ENCODE measurements around the gene MDN1.
"Not testable (repeated sequence)": the region's sequence is repeated elsewhere in the genome, so short reads cannot be mapped to it uniquely, and the experiment has no call there.

MDN1 gene

DNA sequence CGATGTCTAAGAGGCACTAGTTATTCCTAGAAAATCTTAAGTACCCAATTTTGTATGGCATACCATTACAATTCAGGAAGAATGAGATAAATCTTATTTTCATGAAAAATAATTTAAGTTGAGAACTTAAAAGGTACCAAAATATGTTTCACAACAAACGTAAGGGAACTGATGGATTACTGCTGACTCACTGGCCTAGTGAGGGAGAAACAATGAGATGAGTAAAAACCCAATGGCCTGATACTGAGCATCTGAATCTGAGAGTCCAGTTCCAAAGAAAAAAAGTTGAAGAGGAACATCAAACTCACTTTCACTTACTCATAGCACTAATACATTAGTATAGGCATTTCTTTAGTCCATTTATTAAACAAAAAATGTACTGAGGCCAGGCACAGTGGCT lies 56.0 kb downstream of the MDN1 start:
- peak; percentile 79 for DNase-seq (ENCODE audit: low read depth)

DNA sequence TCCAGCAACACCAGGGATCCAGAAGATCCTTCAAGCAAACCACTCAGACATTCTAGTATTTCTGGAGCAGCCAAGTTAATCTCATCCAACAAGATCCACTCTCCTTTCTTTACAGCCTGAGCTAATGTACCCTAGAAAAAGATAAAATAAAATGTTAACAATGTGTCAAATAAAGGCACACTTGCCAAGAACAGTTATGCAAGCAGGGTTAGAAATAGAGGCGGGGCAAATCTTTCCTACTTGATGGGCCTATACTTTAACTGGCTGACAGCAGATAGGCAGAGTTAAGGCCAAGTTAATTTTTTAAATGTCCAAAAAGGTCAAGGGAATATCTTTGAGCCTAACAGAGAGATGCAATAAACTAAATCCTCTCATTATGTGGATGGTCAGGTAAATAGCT lies 60.8 kb downstream of the MDN1 start:
- DNase-seq (ENCODE audit: low read depth): no peak

DNA sequence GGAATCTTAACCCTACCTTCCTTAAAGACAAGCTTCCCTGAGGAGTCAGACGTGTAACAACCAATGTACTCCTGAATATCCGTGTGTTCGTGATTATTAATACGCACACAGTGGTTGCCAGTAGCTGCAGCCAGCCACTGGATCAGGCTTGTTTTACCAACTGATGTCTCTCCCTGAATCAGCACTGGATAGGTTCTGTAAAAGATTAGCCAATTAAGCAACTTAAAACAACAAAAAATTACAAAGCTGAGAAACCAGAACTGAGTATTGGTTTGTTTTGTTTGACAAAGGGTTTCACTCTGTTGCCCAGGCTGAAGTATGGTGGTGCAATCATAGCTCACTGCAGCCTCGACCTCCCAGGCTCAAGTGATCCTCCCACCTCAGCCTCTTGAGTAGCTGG lies 69.3 kb downstream of the MDN1 start:
- DNase-seq (ENCODE audit: low read depth): no peak

DNA sequence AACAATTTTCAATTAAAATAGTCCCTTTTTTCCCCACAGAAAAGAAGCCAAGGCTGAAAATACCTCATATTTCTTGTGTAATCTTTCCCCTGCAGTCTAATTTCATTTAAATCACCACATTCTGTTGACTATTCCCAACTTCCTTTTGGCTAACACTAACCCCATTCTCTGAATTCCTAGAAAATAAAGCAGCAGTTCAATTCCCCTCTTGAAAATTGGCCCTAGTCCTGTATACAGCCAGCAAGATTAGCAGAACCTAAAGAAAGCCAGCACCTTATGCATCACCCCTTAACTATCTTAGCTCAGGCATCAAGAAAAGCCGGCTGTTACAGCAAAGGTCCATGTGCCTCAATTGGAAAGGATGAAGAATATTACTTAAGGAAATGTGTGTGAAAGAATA lies 69.7 kb downstream of the MDN1 start:
- DNase-seq (ENCODE audit: low read depth): peak; percentile 10

DNA sequence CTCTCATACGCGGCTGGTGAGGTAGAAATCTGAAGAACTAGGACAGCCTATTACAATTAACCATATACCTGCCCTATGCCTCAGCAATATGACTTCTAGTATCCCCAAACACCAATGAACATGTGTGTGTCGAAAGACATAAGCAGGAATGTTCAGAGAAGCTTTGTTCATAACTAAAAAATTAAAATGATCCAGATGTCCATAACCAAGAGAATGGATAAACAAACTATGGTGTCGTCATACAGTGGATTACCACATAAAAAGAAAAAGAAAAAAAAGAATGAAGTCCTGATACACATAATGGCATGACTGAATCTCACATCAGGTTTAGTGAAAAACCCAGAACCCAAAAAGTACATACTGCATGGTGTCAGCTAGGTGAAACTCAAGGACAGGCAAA lies 73.9 kb downstream of the MDN1 start:
- peak; percentile 68 for DNase-seq (ENCODE audit: low read depth)

DNA sequence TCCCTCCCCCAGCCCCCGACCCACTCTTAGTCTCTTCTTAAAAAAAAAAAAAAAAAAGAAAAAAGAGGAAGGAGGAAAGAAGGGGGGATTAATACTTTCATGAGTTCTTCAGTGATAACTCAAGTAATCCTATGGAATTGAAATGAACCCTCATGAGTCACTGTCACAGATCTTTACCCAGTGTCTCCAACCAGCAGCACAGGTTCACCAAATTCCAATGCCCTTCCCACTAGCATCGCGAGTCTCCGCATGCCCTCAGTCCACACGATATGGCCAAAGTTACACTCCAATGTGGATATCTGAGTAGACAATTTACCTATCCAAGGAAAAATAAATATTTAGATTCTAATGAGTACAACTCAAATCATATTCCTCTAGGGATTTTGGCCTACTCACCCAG lies 74.5 kb downstream of the MDN1 start:
- DNase-seq (ENCODE audit: low read depth): no peak

DNA sequence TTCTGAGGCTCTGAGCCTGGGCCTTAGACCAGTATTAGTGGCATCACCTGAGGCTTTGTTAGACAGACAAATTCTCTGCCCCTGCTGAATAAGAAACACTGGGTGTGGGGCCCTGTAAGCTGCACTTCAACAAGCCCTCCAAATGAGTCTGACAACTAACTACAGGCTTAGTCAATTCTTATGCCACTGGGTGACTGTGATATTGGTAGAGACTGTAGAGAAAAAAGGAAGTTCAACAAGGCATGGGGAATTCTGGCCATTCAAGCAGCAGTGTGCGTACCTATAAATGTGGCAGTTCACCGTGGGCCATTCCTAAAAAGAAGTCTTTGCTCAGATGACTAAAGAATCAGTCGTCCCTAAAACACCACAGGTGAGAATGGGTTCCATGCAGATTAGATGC lies 82.7 kb downstream of the MDN1 start:
- no peak for DNase-seq (ENCODE audit: low read depth)

DNA sequence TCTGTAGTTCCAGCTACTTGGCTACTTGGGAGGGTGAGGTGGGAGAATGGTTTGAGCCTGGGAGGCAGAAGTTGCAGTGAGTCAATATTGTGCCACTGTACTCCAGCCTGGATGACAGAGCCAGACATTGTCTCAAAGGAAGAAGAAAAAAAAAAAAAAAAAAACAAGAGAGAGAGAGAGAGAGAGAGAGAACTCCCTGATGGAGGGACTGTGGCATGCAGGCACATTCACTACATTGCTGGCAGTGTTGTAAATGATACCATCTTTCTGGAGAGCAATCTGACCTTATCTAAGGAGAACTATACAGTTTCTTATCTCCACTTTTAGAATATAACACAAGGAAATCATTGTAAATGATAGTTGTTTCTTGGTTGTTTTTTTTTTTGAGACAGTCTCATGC lies 85.1 kb downstream of the MDN1 start:
- DNase-seq (ENCODE audit: low read depth): peak; percentile 46

DNA sequence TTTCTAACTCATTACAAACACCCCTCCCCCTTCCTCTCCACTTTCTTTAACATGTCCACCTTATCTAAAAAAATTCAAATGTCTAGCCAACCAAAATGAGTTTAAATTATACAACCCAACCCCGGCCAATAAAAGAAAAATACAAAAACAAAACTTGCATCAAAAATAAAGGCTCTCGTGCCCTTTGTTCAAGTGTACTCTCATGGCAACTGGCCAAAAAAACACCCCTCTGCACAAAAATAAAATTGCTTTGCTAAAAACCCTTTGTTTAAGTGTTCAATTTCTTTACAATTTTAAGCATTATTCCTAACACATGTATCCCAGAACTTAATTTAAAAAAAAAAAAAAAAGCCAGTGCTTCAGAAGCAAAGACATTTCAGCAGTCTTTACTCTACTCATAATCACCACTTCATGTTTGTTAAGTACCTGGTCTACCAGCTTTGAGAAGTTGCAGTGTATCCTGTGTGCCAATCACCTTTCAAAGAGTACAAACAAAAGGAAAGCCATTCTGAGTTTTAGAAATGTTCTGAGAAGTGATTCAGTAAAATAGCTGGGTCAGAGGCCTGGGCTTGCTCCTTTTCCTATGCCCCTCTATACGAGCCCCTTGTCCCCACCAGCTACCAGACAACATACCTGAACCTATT lies 87.5 kb downstream of the MDN1 start:
- no peak for DNase-seq (ENCODE audit: low read depth)

DNA sequence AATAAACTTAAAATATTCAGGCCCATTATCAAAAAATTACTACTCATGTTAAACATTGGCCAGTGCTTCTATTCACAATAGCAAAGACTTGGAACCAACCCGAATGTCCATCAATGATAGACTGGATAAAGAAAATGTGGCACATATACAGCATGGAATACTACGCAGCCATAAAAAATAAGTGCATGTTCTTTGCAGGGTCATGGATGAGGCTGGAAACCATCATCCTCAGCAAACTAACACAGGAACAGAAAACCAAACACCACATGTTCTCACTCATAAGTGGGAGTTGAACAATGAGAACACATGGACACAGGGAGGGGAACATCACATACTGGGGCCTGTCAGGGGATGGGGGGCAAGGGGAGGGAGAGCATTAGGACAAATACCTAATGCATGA lies 88.3 kb downstream of the MDN1 start:
- DNase-seq (ENCODE audit: low read depth): not testable (repeated sequence)

DNA sequence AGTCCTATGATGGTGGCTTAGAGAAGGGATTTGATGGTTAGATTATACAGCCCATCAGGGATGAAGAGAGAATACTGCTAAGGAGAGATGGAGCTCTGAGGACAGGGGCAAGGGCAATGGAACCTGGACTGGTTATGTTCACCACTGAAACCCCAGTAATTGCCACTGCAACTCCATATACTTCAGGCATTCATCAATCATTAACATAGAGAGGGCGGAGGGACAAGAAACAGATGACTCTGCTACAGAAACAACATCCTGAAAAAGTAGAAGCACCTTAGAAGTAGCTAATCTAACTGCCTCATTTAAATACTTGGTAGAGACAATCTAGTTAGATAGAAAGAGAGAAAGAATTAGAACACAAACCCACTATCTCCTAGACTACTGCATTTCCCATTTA lies 89.8 kb downstream of the MDN1 start:
- DNase-seq (ENCODE audit: low read depth): no peak

DNA sequence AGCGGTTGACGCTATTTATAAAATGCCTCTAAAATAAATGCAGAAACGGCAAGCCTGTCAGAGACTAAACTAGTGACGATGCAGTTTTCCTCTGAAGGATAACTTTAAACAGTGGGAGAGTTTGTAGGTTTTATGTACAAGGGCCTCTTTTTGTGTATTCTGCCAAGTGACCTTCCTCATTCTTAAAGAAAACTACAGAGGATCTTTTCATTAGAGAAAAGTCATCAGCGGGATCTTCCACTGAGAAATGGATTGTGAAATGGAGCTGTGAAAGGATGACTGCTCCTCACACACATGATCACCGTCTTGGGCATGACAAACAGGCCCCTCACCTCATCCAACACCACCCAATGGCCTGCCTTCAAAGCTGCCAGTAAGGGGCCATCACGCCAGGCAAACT lies 92.1 kb downstream of the MDN1 start:
- DNase-seq (ENCODE audit: low read depth): no peak

DNA sequence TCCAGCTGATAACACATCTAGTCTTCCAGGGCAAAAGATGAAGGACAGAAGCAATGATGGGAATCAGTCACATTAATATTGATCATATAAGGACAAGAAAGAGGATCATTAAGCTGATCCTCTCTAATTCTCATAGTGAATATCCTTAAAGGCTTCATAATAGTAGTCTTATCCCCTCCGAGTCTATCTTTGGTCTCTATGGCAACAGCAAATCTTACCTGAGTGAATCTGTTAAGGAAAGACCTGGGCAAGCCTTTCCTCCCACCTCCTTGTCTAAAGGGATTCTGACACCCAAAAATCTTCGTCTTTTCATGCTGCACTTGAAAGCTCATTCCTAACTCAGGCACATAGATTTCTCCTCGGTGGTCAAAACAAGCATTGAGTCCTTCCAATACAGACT lies 94.6 kb downstream of the MDN1 start:
- no peak for DNase-seq (ENCODE audit: low read depth)

DNA sequence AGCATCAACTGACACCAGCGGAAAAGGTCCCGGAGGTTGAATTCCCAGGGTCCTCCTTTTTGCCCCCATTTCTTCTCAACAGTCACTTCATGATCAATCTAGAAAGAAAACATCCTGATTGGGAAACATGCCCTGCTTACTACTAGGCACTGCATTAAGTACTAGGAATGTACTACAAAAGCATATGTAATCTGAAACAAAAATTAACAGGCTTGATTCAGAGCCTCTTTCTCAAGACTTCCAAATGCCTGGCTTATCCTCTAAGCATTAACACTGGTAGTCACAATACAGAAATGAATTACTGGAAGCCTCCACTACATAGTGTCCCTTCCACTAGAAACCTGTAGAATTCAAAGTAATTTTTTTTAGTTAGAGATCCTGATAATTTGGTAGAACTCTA lies 96.5 kb downstream of the MDN1 start:
- peak; percentile 67 for DNase-seq (ENCODE audit: low read depth)

DNA sequence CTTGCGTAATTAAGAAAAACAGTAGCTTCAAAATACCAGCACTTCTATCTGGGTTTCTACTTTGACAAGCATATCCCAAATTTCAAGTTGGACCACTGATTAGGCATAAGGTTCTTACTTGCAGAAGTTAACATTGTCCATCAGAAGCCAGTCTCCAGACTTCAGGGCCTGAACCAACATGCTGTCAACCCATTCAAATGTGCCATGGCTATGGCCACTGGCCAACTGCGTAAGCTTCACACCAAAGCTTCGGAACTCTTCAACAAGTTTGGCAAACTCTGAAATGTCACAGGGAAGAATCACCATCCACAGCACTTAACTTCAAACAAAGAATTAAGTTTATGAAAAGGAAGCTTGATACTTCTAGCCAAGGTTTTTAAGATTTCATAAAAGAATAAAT lies 103.1 kb downstream of the MDN1 start:
- no peak for DNase-seq (ENCODE audit: low read depth)

DNA sequence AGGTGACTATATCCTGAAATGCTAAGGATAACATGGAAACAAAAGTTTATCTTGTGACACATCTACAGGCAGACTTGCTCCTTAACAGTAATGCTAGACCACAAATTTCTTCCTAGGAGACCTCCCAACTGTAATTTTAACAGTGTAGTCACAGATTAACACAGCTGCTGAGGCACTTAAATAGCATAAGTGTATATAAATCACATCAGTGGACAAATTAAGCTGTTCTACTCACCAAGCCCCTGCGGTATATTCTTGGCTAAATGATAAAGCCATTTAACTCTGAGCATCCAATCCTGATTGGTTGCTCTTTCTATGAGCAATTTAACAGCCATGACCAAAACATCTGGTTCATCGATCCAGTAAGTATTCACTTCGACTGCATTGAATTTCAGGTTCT lies 107.8 kb downstream of the MDN1 start:
- no peak for DNase-seq (ENCODE audit: low read depth)

DNA sequence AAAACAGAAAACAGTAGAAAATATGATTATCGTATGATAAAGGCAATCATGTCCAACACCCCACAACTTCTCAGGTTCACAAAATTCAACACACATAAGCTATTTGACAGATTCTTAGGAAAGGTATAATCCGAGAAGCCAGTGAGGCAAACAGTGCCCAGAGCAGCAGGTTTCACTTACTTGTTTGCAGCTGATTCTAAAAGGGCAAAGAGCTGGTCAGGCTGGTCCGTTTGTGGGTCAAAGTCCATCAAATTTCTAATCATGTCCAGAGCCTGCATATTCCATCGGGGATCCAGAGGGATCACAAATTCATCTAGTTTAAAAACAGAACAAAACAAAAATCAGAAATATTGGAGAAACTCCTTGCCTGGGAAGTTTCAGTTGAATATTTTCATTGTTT lies 111.3 kb downstream of the MDN1 start:
- DNase-seq (ENCODE audit: low read depth): no peak

DNA sequence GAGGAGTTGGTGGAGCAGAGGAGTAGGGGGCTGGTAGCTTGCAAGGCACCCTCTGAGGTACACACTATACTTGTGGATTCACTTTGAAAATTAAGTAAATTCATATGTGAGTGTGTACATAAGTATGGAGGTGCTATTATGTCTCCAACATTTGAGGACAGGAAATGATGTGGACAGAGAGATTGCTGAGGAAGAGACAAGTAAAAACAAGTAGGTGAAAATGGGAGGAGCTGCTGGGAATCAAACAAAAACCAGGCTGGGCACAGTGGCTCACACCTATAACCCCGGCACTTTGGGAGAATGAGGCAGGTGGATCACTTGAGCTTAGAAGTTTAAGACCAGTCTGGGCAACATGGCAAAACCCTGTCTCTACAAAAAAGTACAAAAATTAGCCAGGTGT lies 111.8 kb downstream of the MDN1 start:
- no peak for DNase-seq (ENCODE audit: low read depth)

DNA sequence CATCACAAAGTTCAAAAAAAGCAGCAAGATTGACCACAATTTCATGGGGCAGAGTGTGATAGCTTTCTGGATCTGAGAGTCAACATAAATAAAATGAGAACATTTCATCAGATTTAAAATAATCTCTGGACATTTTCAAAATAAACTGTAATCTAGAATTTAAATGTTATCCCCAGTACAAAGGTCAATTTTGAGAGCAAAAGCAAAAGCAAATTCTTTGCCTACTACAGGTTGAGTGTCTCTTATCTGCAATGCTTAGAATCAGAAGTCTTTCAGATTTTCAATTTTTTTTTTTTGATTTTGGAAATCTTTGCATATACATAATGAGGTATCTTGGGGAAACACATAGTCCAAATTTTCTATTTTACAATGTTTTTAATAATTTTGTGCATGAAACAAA lies 113.5 kb downstream of the MDN1 start:
- DNase-seq (ENCODE audit: low read depth): no peak

DNA sequence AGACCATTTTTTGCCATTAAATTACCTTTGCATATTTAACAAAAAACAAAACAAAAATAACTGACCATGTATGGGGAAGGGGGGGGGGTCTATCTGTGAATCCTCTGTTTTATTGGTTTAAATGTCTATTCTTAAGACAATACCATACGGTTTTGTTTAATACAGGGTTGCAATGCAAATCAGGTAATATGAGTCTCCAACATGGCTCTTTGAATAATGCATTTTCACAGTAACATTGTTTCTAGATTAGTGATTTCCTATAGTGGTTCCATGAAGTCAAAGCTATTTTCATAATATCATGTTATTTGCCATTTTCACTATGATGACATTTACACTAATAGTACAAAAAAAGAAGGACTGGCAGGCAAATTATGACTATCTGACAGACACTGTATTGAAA lies 116.3 kb downstream of the MDN1 start:
- no peak for DNase-seq (ENCODE audit: low read depth)

DNA sequence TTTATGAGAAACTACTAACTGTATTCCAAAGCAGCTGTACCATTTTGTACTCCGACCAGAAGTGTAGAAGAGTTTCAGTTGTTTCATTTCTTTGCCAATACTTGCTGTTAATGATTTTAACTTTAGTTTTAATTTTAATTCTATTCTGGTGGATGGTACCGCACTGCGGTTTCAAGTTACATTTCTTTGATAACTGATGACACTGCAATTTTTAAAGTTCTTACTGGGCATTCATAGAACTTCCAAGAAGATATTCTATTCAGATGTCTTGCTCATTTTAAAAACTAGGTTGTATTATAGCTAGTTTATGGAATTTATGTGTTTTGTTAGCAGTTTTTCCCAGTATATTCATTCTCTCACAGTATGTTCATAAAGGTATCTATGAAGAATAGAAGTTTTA lies 117.2 kb downstream of the MDN1 start:
- DNase-seq (ENCODE audit: low read depth): no peak

DNA sequence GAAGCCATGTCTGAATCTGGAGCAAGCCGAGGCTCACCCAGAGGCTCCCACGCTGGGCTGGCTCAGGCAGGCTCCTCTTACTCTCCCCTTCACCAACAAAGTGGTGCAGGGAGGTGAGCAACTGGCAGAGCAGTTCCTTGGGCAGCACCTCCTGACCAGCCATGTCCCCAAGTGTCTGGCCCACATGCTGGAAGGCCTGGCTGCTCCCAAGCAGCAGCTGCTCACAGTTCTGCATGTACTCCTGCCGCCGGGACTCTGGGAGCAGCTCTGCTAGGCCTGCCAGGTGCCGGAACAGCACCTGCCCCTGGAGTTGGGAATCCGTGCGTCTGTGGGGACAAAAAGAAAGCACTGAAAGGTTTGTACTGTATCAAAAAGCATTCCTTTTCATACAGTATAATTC lies 123.9 kb downstream of the MDN1 start:
- no peak for DNase-seq (ENCODE audit: low read depth)

DNA sequence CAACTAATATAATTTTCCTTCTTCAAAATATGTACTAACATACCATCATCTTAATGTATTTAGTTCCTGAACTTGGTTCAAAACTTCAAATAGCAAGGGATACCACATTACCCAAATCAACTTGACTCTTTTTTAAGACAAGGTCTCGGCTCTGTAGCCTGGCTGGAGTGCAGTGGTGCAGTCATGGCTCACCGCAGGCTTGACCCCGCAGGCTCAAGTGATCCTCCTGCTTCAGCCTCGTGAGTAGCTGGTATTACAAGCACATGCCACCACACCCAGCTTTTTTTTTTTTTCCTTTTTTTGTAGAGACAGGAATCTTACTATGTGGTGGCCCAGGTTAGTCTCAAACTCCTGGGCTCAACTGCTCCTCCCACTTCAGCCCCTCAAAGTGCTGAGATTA lies 125.2 kb downstream of the MDN1 start:
- DNase-seq (ENCODE audit: low read depth): no peak

DNA sequence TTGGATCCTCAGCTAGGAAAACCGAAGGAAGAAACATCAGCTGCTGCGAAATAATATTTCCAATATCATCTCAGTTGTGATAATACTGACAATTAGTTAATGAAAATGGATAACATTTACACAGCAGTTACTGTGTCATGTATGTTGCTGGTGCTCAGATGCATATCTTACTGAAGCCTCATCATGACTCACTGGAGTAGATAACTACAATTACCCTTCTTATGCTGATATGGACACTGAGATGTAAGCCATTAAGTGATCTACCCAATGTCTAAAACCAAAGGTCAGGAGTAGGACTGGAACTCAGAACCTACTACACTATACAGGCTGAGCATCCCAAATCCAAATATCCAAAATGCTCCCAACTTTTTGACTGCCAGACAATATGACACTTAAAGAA lies 126.4 kb downstream of the MDN1 start:
- peak; percentile 10 for DNase-seq (ENCODE audit: low read depth)

DNA sequence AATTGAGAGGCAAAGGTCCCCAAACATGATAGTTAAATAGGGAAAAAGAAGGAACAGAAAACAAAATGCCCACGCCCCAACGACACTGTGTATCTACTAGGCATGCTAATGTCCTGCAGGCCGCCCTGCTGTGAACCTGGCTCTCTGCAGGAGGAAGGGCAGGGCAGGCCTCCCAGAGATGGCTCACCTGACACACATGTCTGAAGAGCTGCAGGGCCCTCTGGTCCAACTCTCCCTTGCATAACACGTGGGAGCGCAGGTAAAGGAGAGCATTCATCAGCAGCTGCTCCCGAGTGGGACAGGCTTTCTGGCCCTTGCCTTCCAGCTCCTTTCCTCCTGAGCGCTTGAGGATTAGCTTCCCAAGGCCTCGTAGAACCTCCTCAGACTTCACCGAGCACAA lies 127.3 kb downstream of the MDN1 start:
- DNase-seq (ENCODE audit: low read depth): no peak
